Astrocyte of the cerebellum (primary cell): ENCODE data around the gene DTNBP1.

ENCODE experiments used
- DNase-seq: peaks from one replicate; pipeline ENCODE4 v3.0.0-alpha.2; 2011; ENCODE audit warnings: low read depth
- H3K4me3 ChIP-seq: 2 replicates; pipeline ENCODE4 v1.5.1; 2011; ENCODE audit warnings: mild to moderate bottlenecking, low read depth, low read length, moderate library complexity
- CTCF ChIP-seq: IDR thresholded peaks from 2 replicates; pipeline ENCODE4 v1.5.1; 2012; ENCODE audit warnings: low read length, low read depth, moderate library complexity, mild to moderate bottlenecking; ENCODE audit errors: missing control alignments
- in situ Hi-C: cut with HindIII; loops from 2 replicates; pipeline ENCODE4 v1.10.0; 2017; ENCODE audit warnings: low sequenced_read_pairs

Gene DTNBP1

GRCh38 chr6:15691250-15691869 is 28.5 kb upstream of the DTNBP1 start:
- peak; percentile 75 for DNase-seq
- peak; percentile 100 for TF ChIP-seq CTCF
- H3K4me3 ChIP-seq: no peak overlapping the region
- in situ Hi-C loops: loop anchor here (25.0 kb wide), 1 partner anchor 496 kb away; no protein-coding TSS in a partner anchor

- no peak overlapping the region for H3K4me3 ChIP-seq
- DNase-seq: no peak
- no peak for TF ChIP-seq CTCF
- in situ Hi-C loops: loop anchor here (25.0 kb wide), 1 partner anchor 497 kb away; no protein-coding TSS in a partner anchor
These were observed 27.7 kb upstream of the DTNBP1 start for GRCh38 chr6:15690510-15690909.

GRCh38 chr6:15689586-15690482 is 27.0 kb upstream of the DTNBP1 start:
- no peak overlapping the region for H3K4me3 ChIP-seq
- DNase-seq: no peak
- TF ChIP-seq CTCF: no peak
- in situ Hi-C loops: loop anchor here (25.0 kb wide), 1 partner anchor 497 kb away; no protein-coding TSS in a partner anchor

- no peak for TF ChIP-seq CTCF
- H3K4me3 ChIP-seq: no peak overlapping the region
- DNase-seq: no peak
- in situ Hi-C loops: loop anchor here (25.0 kb wide), 1 partner anchor 502 kb away; no protein-coding TSS in a partner anchor
These were observed 22.8 kb upstream of the DTNBP1 start for GRCh38 chr6:15685619-15686018.

- in situ Hi-C loops: loop anchor here (25.0 kb wide), 1 partner anchor 504 kb away; no protein-coding TSS in a partner anchor
- no peak for DNase-seq
- no peak overlapping the region for H3K4me3 ChIP-seq
- no peak for TF ChIP-seq CTCF
These were observed 20.4 kb upstream of the DTNBP1 start for GRCh38 chr6:15682965-15683822.

- H3K4me3 ChIP-seq: no peak overlapping the region
- TF ChIP-seq CTCF: no peak
- no peak for DNase-seq
- in situ Hi-C loops: loop anchor here (25.0 kb wide), 1 partner anchor 505 kb away; no protein-coding TSS in a partner anchor
These were observed 19.1 kb upstream of the DTNBP1 start for GRCh38 chr6:15681946-15682345.
